Prostate gland (tissue), 2 donors: ENCODE data around the gene CRKL.

ENCODE experiments used
- POLR2A ChIP-seq: fragments of 450-650 bp; IDR thresholded peaks from one replicate; pipeline ENCODE4 v1.6.1; 2016; ENCODE audit warnings: antibody characterized with exemption, mild to moderate bottlenecking
- POLR2AphosphoS5 ChIP-seq: sonication (generic); formaldehyde crosslinking; IDR thresholded peaks from one replicate; pipeline ENCODE4 v1.6.1; 2017; ENCODE audit warnings: antibody characterized with exemption
- TF ChIP-seq, protein P1 (sequence below), 4 experiments: fragments of 200-600 bp in 2 of 4; fragments of 450-650 bp in 2 of 4; sonication (generic) in 2 of 4; IDR thresholded peaks; 1 replicate in 3 of 4; 2 replicates in 1 of 4; pipeline ENCODE4 v1.5.1; 2016 to 2019; ENCODE audit warnings: antibody characterized with exemption in 4 of 4, mild to moderate bottlenecking in 2 of 4, moderate library complexity in 2 of 4

DNA sequence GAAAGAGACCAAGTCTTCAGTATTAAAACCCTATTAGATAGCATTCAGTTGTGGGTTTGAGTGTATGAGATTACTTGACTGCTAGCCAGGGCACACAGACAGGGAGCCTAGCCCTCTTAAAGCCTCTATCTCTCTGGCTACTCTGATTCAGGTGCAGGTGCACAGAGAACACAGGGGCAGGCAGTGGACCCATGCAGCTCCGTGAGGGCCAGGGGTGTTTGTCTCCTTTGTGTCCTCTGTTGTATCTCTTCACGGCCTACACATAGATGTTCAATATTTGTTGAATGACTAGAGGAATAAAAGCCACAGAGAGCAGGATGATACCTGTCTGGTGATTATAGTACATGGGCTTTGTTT, 28.3 kb downstream of the CRKL start:
- TF ChIP-seq, protein P1, sequence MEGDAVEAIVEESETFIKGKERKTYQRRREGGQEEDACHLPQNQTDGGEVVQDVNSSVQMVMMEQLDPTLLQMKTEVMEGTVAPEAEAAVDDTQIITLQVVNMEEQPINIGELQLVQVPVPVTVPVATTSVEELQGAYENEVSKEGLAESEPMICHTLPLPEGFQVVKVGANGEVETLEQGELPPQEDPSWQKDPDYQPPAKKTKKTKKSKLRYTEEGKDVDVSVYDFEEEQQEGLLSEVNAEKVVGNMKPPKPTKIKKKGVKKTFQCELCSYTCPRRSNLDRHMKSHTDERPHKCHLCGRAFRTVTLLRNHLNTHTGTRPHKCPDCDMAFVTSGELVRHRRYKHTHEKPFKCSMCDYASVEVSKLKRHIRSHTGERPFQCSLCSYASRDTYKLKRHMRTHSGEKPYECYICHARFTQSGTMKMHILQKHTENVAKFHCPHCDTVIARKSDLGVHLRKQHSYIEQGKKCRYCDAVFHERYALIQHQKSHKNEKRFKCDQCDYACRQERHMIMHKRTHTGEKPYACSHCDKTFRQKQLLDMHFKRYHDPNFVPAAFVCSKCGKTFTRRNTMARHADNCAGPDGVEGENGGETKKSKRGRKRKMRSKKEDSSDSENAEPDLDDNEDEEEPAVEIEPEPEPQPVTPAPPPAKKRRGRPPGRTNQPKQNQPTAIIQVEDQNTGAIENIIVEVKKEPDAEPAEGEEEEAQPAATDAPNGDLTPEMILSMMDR (IDR thresholded peaks at IDR 0.05): no peak
- TF ChIP-seq POLR2A (no peak), POLR2AphosphoS5 (no peak)
